Stimulated activated naive CD4-positive, alpha-beta T cell treated with Interleukin-2 at 50 U/mL for 16 hours (primary cell): ENCODE results near the gene FOXP1.

ENCODE experiments used
- DNase-seq: peaks from one replicate; lab custom pipeline; 2025; lab: John Stamatoyannopoulos, UW

FOXP1 gene

DNA sequence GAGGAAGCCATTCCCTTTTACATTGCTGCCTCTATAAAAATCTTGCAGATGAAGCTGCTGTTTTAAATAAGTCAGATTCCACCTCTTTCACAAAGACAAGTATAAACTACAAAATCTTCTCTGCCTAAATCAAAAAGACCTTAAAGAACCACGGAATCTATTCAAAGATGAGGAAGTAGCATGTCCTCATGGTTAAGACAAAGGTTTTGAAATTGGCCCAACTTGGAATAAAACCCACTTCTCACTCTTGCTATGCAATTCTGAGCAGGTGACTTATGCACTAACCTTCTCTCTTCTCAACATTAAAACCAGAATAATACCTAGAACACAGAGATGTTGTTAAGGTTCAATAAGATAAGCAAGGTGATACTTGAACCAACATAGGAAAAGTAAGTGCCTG lies 97.6 kb downstream of the FOXP1 start:
- DNase-seq, result no peak

DNA sequence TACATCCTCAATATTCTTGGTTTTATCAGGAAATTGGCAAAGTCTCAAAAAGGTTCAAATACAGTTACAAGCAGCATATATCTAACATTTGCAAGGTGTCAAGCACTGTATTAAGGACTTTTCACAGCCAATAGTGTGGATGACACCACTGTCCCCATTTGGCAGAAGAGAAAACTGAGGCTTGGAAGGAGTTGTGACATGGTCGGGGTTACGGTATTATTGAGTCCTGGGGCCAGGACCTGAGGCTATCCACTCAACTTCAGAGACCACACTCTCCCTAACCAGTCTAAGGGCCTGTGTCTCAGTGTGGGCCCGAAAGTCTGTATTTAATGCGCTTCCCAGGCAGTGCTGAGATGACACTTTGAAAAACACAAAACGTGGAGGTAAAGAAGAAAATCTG lies 99.1 kb downstream of the FOXP1 start:
- no peak for DNase-seq

DNA sequence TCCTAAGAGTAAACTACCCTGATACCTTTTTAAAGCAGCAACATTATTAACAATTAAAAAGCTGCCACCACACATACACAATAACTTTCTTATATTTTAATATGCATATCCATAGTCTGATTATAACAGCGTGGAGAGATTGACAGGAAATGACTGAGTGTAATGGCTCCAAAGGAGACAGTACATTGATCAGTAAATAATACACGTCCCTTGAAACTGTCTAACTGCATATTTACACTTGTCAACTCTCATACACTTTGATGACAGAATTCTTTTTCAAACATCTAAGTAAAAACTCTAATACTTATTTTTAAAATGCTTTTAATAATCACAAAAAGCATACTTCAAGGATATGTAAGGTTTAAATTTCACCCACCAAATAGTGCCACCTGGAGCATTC lies 99.5 kb downstream of the FOXP1 start:
- DNase-seq, result no peak

DNA sequence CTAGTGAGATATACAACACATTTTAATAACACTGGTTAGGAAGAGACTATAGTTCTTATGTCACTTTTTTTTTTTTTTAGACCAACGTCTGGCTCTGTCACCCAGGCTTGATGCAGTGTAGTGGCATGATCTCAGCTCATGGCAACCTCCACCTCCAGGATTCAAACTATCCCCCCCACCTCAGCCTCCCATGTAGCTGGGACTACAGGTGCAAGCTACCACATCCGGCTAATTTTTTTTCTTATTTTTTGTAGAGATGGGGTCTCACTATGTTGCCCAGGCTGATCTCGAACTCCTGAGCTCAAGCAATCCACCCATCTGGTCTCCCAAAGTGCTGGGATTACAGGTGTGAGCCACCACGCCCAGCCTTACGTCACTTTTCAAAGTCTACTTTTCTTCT lies 100.8 kb downstream of the FOXP1 start:
- no peak for DNase-seq

DNA sequence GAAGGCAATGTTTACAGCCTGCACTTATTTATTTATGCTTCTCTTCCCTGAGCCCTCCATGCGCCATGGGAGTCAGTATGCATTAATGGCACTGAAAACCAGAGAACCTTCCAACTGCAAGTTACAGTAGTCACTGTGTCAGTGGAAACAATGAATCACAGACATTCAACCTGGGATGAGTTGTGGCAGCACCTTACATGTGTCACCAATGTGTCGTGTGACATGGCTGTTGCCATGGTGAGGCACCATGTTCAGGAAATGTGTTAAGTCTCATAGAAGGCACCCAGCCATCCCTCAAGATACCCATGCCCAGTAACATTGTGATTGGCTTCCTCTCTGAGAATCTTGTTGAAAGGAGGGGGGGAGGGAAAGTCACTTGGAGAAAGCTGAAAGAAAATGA lies 105.0 kb downstream of the FOXP1 start:
- peak; percentile 66 for DNase-seq

DNA sequence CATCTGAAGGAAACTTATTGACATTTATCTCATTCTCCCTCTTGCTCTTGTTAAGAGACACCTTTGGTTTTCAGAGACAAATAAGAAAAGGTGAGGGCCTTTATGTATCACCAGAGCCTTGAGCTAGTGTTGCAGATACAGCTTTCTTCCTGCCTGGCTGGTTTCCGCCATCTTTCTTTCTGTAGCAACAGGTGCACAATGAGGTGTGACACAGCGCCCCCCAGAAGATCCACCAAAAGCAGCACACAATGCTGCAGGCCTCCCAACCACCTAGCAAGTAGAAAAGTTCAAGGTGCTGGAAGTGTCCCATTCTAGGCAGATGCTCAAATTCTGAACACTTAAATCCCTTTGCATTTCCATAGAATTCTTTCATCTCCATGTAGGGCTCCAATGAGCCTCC lies 106.6 kb downstream of the FOXP1 start:
- no peak for DNase-seq

DNA sequence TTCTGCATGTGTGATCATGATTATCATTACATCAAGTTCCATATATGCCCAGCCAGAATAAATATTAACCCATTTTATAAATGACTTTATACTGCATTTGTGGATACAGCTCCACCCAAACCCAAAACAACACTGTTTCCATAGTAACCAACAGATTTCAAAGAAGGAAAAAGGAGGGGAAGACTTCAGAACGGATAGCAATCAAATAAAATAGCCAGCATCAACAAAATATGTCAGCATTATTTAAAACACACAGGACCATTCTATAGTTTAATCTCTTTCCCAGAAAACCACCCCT lies 114.4 kb downstream of the FOXP1 start:
- DNase-seq, result no peak

DNA sequence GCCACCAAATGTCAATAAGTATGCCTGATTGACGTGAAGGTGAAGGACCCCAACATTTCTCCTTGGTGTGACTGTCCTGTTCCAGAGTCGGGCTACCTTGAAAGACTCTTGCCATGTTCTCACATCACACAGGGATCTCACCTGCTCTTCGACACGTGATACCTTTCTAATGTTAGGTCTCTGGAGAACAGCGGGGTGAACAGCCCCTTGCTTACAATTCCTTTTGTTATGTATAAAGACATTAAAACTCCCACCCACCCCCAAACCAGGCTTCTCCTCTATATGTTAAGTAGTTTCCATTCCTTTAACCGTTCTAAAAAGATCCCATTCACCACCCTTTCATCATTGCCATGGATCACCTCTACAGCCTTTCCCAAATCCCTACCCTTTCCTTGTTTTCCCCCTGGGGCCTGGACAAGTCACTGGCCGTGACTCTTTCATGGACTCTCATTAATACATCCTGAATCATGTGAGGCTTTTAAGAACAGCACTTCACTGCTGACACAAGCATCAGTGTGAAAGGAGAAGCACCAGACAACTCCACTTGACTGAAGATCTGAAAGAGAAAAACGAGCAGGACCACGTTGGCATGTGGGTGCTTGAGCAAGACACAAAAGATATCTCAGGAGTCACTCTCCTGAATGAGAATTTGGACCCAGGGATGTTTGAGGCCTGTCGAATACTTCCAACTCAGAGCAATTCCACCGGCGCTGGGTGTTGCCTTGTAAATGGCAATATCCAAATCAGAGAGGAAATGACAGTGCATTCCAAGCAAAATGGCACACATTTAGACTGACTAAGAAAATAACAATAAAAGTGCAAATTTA lies 115.0 kb downstream of the FOXP1 start:
- DNase-seq, result no peak

DNA sequence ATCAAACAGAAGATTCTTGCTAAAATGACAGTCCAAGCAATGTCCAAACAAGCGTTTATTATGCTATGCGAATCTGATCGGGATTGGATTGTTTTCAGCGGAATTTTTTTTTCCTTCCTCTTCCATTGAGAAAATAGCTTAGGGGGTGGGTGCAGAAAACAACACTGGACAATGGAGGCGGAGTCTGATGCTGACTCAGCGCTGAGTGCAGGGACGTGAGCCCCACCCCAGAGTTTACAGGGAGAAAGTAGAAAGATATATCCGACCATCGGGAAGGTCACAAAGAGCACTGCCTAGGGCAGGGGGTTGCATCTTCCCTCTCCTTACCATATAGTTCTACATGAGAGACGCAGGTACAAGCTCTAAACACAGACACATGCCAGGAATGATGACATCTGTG lies 117.0 kb downstream of the FOXP1 start:
- no peak for DNase-seq

DNA sequence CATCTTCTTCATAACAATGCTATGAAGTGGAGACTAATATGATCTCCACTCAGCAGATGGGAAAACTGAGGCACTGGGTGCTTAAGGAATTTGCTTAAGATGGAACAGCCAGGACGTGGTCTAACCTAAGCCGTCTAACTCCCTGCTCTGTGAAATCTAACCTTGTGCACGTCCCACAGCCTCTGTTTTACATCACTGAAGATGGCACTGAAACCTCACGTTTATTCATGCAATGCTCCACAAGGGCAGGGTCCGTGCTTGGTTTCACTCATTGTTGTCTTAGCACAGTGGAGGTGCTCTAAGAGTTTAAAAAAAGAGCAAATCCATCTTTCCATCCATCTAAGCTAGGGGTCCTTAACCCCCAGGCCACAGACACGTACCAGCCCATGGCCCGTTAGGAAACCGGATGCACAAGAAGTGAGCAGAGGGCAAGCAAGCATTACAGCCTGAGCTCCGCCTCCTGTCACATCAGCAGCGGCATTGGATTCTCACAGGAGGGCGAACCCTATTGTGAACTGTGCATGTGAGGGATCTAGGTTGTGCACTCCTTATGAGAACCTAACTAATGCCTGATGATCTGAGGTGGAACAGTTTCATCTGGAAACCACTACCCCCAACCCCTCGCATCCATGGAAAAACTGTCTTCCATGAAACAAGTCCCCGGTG lies 118.0 kb downstream of the FOXP1 start:
- DNase-seq, result no peak

DNA sequence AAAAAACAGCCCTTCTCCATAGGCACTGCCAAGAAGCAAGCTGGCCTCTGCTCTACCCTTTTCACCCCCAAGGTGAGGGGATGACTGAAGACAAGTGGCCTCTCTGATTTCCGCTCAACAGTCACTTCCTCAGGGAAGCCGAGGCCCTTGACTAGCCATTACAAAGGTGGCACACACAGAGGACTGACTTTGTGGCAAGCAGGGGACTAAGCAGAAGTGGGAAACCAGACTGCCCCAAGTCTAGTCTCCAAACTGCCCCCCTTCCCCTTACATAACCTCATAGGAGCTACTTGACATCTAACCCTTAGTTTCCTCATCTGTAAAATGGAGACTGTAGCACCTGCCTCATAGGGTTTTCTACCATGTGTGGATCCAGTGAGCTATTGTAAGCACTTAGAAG lies 118.9 kb downstream of the FOXP1 start:
- no peak for DNase-seq

DNA sequence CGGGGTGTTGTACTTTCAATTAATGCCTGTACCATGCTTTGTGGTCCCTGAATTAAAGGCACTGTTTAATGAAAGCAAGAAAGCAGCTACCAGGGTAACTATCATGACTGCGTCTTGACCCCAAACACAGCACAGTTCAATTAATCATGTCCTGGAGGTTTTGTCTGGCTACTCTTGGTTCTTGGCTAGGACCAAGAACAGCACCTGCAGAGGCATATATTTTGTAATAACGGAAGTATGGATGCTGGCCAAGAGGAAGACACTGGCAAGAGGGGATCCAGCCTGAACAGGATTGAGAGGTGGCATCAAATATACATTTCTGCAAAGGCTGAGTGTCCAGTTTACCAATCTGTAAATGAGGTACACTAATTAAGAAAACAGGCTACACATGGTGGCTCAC lies 119.9 kb downstream of the FOXP1 start:
- DNase-seq, result no peak

DNA sequence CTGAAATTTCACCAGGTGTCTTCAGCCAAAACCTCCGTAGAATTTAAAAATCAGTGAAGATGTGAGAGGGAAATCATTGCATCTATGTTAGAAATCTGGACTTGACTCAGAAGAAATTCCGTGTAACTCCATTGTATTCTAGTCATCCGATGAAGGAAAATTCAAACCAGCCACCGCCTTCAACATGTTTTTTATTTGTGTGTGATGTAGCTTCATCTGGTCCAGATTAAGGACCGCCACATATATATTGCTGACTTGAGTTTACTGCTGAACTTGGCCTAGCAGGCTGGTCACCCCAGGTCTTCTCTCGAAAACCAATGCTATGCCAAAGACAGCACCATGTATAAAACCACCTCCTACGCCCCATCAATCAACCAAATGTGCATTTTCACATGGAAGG lies 120.9 kb downstream of the FOXP1 start:
- no peak for DNase-seq

DNA sequence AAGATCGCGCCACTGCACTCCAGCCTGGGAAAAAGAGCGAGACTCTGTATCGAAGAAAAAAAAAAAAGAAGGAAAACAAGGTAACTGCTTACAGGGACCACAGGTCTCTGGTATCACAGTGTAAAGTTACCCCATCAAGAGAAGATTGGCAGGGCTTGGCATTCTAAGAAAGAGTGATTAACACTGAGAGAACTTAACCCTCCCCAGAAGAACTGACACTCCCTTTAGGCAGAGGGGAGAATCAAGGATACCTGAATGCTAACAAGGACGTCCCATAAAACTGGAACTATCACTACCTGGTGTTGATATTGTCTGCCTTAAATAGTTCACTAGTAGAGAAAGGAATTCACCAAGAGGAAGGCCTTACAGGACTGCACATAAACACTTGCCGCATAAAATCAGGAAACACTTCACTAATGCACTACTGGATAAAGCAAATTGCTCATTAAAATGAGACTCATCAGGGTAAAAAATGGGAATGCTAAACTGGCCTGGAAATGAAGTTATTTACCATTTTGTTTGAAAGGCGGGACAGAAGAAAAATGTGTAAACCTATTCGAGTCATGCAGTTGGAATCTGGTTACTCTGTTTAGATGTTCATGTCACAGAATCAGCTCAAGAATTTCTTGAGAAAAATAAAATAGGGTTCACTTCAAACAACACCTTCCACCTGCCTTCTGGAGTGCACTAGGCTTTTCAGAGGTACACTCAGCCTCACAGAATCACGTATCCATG lies 121.6 kb downstream of the FOXP1 start:
- no peak for DNase-seq

DNA sequence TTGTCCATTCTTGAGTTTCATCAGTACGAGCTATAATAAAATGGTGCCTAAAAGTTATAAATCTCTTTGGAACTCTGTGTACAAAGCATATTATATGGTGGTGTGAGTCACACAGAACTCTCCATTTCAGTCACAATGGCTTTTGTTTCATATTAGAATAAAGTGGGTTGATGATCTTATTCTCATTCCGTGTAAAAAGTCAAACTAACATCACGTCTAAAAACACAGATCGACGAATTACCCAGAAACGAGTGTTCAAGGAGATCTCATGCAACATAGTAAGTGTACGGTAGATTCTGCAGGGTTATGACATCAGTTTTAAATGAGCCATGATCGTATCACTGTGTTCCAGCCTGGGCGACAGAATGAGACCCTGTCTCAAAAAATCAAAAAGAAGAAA lies 122.4 kb downstream of the FOXP1 start:
- DNase-seq, result no peak

DNA sequence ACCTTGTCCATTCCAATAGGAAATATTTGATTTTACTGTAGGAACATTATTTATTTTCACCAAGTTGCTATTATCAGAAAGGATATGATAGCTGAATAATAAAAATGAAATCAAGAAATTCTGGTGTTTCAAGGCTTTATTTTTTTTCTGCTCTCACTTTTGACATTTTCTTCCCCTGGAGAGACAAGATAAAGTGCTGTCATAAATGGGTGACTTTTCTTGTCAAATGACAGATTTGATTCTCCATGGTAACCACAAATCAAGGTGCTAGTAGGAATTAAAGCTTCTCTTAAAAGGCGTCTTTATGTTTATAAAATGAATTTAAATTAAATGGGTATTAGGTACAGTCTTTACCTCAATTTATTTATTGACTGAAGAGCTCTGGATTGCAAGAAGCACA lies 124.6 kb downstream of the FOXP1 start:
- no peak for DNase-seq

DNA sequence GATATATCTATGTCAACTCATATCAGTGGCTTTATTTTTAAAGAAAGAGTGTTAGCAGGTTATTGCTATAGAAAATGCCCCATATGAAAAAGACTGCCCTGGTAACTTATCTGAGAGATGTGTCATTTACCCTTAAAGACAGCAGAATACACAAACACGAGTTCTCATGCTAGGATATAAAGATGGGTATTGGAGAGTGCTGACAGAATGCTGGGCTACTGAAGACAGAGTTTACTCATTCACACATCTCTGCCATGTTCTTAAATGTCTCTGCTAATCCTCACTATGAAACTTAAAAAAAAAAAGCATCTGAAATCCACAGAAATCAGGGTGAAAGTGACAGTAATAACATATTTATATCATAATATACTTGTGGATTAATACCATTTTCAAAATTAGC lies 126.7 kb downstream of the FOXP1 start:
- no peak for DNase-seq

DNA sequence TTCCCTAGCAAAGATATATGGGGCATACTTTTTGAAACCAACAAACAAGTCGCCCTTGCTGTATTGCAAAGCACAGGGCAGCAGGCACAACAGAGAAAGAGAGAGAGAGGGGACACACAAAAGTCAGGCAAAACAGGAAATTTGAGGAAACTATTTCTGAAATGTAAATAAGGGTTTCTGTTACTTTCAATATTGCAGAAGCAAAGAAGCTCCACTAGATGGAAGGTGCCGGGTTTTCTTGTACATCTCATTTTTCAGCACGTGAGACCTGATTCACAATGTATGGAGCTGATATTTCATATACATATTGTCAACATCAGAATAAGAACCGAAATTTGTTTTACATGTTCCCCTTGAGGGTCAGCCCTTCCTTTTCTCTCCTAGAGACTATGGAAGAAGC lies 127.4 kb downstream of the FOXP1 start:
- no peak for DNase-seq

DNA sequence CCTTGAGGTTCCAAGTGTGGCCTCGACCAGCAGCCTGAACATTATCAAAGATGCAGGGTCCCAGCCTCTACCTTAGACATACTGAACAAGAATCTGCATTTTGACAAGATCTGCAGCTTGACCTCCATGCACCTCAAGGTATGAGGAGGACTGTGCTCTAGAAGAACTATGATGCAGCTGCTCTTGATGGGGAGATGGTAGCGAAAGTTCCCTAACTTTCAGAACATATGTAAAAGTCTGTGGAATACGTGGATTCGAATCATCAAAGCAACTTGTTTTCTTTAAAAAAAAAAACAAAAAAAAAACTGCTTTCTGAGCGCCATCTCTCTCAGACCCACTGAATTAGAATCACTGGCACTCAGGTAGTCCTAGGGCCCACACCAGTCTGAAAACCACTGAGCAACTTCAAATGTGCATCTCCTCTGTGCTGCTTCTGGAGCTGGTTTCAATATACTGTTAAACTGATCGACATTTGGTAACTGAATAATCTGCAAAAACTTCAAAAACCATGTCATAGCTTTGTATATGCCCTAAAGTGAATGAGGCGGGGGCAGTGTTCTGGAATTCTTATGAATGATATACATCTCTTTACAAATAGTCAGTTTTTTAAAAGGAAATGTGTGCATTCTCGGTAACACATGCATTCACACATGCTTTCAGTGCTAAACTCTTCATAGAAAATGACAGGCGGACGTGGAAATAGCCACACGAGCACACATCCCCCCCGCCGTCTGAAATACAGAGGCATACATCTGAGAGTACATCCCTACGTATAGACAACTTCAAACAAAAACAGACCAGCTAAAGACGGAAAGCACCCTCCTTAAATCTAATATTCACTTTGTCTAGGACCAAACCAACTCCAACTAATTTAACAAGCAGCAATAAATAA lies 128.8 kb downstream of the FOXP1 start:
- DNase-seq, result no peak

DNA sequence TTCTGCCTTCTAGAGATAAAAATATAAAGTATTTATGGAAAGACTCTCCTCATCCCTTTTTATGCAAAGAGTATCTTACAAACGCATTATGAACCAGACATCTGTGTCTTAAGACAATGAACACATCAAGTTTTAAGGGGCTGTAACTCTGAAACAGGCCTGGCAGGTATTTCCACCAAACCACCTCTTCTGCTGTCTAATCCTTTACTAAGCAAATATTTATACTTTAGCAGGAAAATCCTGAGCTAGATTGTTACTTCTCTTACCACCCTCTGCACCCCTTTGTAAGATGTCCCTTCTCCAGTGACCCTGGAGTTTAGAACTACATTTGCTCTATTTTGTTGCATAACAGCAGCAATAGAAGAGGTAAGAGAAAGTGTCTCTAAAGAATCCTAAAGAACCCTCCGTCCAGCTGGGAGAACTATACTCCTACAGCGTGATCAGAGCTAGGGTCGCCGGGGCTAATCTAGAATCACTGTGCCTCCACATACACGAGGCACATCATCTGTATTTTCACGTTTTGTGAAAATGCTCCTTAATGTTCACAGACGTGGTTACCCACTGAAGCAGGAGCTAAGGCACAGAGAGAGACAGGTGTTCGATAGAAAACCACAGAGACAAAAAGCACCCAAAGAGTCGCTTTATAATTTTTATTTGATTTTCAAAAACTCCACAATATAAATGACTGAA lies 129.6 kb downstream of the FOXP1 start:
- no peak for DNase-seq

DNA sequence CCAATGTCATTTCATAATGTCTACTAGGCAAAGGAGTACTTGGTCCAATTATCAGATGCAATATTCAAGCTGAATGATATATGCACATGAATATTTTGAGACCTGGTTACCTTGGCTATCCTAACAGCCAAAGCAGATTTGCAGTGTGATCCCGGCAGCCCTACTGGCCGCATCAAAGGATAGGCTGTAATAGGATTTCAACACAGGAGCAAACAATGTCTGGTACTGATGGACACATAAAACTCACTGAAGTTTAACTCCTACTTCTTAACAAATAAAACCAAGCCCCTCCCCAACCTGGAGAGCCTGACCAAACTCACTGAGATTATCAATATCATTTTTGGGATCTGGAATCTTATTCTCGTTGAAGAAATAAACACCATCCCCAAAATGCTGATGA lies 130.2 kb downstream of the FOXP1 start:
- DNase-seq, result no peak

DNA sequence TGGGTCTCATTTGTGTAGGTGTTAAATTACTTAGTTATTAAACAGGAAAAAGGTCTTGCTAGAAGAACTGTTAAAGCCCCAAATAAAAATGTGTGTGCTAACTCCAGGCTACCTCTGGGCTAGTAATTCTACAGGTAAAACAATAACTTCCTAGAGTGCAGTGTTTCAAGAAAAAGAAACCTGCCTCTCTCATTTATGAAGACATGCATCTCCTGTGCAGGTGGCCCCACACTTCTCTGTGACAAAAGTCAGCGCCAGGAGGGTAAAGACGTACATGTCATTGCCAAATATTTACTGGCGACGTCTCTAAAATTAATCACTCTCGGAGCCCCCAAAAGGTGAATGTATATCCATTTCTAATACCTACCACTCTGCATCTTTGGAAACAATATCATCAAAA lies 131.7 kb downstream of the FOXP1 start:
- DNase-seq, result no peak
